Measurements from ENCODE around the gene MTFR1L.

Gene MTFR1L

GRCh38 chr1:25858906-25859789 lies 39.4 kb downstream of the MTFR1L start, which contains the start of gene AUNIP:
AUNIP (minus strand) TSS chr1:25859457; CDS start chr1:25859357, 100 bp downstream.
- in situ Hi-C loops (cut with MboI; ENCODE audit: low sequenced_read_pairs) = no loop called here

GRCh38 chr1:25861316-25862286 lies 41.8 kb downstream of the MTFR1L start:
- in situ Hi-C loops (cut with MboI; ENCODE audit: low sequenced_read_pairs) = no loop called here

GRCh38 chr1:25862785-25863485 lies 43.2 kb downstream of the MTFR1L start:
- in situ Hi-C loops (cut with MboI; ENCODE audit: low sequenced_read_pairs) = no loop called here

- in situ Hi-C loops (cut with MboI; ENCODE audit: low sequenced_read_pairs) = no loop called here
Measured at GRCh38 chr1:25863486-25864262, 43.9 kb downstream of the MTFR1L start.

- in situ Hi-C loops (cut with MboI; ENCODE audit: low sequenced_read_pairs) = no loop called here
Measured at GRCh38 chr1:25864434-25864833, 44.7 kb downstream of the MTFR1L start.

GRCh38 chr1:25866288-25866687 lies 46.5 kb downstream of the MTFR1L start:
- in situ Hi-C loops (cut with MboI; ENCODE audit: low sequenced_read_pairs) = no loop called here

GRCh38 chr1:25867210-25867991 lies 47.6 kb downstream of the MTFR1L start:
- in situ Hi-C loops (cut with MboI; ENCODE audit: low sequenced_read_pairs) = no loop called here

GRCh38 chr1:25869909-25870606 lies 50.3 kb downstream of the MTFR1L start:
- in situ Hi-C loops (cut with MboI; ENCODE audit: low sequenced_read_pairs) = no loop called here

- in situ Hi-C loops (cut with MboI; ENCODE audit: low sequenced_read_pairs) = no loop called here
Measured at GRCh38 chr1:25870614-25871013, 50.9 kb downstream of the MTFR1L start.

GRCh38 chr1:25871086-25871703 lies 51.4 kb downstream of the MTFR1L start:
- in situ Hi-C loops (cut with MboI; ENCODE audit: low sequenced_read_pairs) = no loop called here

GRCh38 chr1:25871704-25872494 lies 52.1 kb downstream of the MTFR1L start:
- in situ Hi-C loops (cut with MboI; ENCODE audit: low sequenced_read_pairs) = no loop called here

- in situ Hi-C loops (cut with MboI; ENCODE audit: low sequenced_read_pairs) = no loop called here
Measured at GRCh38 chr1:25872713-25873112, 53.0 kb downstream of the MTFR1L start.

GRCh38 chr1:25873120-25873519 lies 53.4 kb downstream of the MTFR1L start:
- in situ Hi-C loops (cut with MboI; ENCODE audit: low sequenced_read_pairs) = no loop called here

- in situ Hi-C loops (cut with MboI; ENCODE audit: low sequenced_read_pairs) = no loop called here
Measured at GRCh38 chr1:25874209-25874608, 54.5 kb downstream of the MTFR1L start.

GRCh38 chr1:25874635-25875153 lies 54.9 kb downstream of the MTFR1L start:
- in situ Hi-C loops (cut with MboI; ENCODE audit: low sequenced_read_pairs) = no loop called here

- in situ Hi-C loops (cut with MboI; ENCODE audit: low sequenced_read_pairs) = no loop called here
Measured at GRCh38 chr1:25875154-25875855, 55.6 kb downstream of the MTFR1L start, which contains the start of gene PAQR7. PAQR7 (minus strand) TSS chr1:25875708; CDS start chr1:25863839, 11,869 bp downstream.

Data from HL-60/S4 treated with phorbol 12-myristate 13-acetate at 8.2 ng/mL for 4 days and 3 days (cell line).